GM10266 (cell line): Measurements from ENCODE around the gene SGMS1.
A peak's percentile ranks its signal among the peaks of the same experiment; 100 is the strongest.

Experiments
- DNase-seq: peaks from one replicate; pipeline ENCODE4 v3.0.0; 2012; ENCODE audit errors: extremely low spot score
- CTCF ChIP-seq: IDR thresholded peaks from 2 replicates; pipeline ENCODE4 v1.5.1; 2012; ENCODE audit warnings: mild to moderate bottlenecking, low read depth; ENCODE audit not compliant: control insufficient read depth, insufficient read depth; ENCODE audit errors: missing control alignments

The SGMS1 gene

GRCh38 chr10:50326172-50326555 is 297.6 kb downstream of the SGMS1 start:
- TF ChIP-seq CTCF, result no peak
- no peak for DNase-seq

DNA sequence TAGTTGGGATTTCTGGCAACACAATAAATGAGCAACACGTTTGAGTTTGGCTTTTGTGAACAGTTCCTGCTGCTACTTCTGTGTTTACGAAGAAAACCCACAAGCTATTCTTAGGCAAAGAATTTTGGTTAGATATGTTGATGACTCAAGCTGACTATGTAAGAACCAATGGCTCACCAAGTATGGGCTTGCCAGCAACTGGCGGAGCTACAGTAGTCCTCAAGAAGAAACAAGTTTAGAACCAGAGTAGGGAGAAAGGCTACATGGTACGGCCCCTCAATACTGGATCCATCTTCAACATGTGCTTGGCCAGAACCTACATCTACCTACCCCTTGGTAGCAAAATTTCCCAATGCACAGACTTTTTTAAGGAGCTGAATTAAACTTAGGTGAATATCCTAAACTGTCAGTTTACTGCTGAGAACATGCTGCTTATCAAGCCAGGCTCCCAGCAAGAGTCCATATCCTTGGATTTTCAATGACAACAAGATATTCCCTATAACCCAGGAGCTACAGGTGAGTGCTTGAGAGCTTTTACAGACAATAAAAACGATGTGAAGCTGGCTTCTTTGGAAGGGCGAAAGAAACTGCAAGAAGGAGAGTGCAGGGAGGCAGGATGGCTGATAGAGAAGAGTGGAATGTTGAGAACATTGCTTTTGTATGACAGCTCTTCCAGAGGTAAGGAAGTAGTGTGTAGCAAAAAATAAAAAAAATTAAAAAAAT is 298.1 kb downstream of the SGMS1 start:
- DNase-seq, result peak; percentile 47
- no peak for TF ChIP-seq CTCF

GRCh38 chr10:50324680-50325393 is 298.9 kb downstream of the SGMS1 start:
- no peak for TF ChIP-seq CTCF

GRCh38 chr10:50324046-50324445 is 299.7 kb downstream of the SGMS1 start:
- DNase-seq, result no peak
- no peak for TF ChIP-seq CTCF

More at GRCh38 chr10:50324680-50325393, 298.9 kb downstream of the SGMS1 start:
- DNase-seq, result no peak

DNA sequence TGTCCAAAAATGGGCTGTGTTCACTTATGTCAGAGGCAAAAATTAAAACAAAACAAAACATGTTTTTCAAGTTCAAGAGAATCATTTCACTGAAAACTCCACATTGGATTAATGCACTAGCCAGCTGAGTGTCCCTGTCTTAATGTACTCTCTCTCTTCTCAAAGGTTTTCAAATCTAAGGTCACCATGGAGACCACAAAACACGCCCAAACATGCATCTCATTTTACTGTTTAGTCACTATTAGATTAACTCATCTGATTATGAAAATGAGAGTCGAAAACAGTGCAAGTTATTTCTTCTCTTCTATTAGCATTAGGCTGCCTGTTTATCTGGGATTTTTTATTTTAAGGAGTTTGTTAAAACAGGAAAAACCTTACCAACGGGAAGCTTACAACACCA is 301.7 kb downstream of the SGMS1 start:
- no peak for DNase-seq
- TF ChIP-seq CTCF, result no peak

DNA sequence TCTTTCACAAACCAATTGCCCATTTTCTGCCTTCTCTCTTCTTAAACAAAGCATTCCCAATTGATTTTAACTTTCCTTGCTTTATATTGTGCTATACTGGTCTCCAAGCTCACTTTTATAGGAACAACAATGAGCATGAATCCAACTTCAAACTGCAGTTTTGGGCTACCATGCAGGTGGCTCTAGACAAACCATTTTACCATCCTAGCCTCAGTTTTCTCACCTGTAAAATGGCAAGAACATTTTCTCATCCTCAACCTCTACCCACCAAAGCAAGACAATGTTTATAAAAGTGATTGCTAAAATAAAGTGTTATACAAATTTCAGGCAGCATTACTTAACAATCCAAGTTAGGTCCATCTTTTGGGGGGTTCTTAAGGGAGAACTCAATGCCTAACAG is 305.6 kb downstream of the SGMS1 start:
- no peak for DNase-seq
- no peak for TF ChIP-seq CTCF
